Cardiac muscle cell (in vitro differentiated cells and primary cell): Measurements from ENCODE around the gene RSPO4. TPM values are rescaled to one million over a fixed set of nuclear protein-coding genes. Genes with fewer than 3 reads are reported as not detected.

Source experiments
- DNase-seq, 2 donors: peaks; one replicate each; pipeline versions ENCODE4 v3.0.0 to v3.0.0-alpha.2; 2010 to 2017; ENCODE audit warnings: low read depth in 1 of 2, low spot score in 1 of 2
- H3K27ac ChIP-seq: fragments of 200-600 bp; sonication (generic); 2 replicates; pipeline ENCODE4 v1.5.1; 2016
- H3K27me3 ChIP-seq: fragments of 200-600 bp; sonication (generic); 2 replicates; pipeline ENCODE4 v1.6.0; 2016; ENCODE audit warnings: control low read depth
- H3K36me3 ChIP-seq: fragments of 200-600 bp; sonication (generic); 2 replicates; pipeline ENCODE4 v1.5.1; 2016; ENCODE audit warnings: control low read depth
- H3K4me1 ChIP-seq: fragments of 200-600 bp; sonication (generic); 2 replicates; pipeline ENCODE4 v1.8.1; 2017; ENCODE audit warnings: low read depth, mild to moderate bottlenecking, mixed run types
- H3K4me3 ChIP-seq: fragments of 200-600 bp; sonication (generic); 2 replicates; pipeline ENCODE4 v1.5.1; 2016; ENCODE audit warnings: mild to moderate bottlenecking
- H3K9me3 ChIP-seq: fragments of 200-600 bp; sonication (generic); 2 replicates; pipeline ENCODE4 v1.5.1; 2017; ENCODE audit warnings: low read depth, mild to moderate bottlenecking, control low read depth
- CTCF ChIP-seq: IDR thresholded peaks from 2 replicates; pipeline ENCODE4 v1.5.1; 2012; ENCODE audit warnings: low read depth, mild to moderate bottlenecking, low read length
- polyA plus RNA-seq: library from polyadenylated mRNA; unstranded; fragments of >200 nt; fragmentation: Nextera tagmentation; extraction: Ambion mirVana; gene quantifications from 2 replicates; pipeline ENCODE4 v1.2.1, GENCODE V29; 2016
- total RNA-seq: library from RNA; depleted of rRNA; stranded (reverse); fragments of >200 nt; gene quantifications from 2 replicates; pipeline ENCODE4 v1.2.3, GENCODE V29; 2016

The RSPO4 gene
- total and polyA plus RNA-seq, 2 experiments from 2014 or later, result 8.1 to 8.4 TPM

- no peaks in the 10 kb centered on the region for H3K9me3 ChIP-seq
- H3K4me3 ChIP-seq, result peak overlapping the region; percentile 29
- DNase-seq, result peak in 1 of 2 donors; percentile 64
- H3K4me1 ChIP-seq, result peaks cover 3% of the 10 kb centered on the region
- no peaks in the 10 kb centered on the region for H3K36me3 ChIP-seq
- peaks cover 13% of the 10 kb centered on the region for H3K27me3 ChIP-seq
- H3K27ac ChIP-seq, result peak overlapping the region; percentile 4
- no peak for TF ChIP-seq CTCF
Observed at GRCh38 chr20:1002682-1003561, 811 bp upstream of the RSPO4 start.

- H3K36me3 ChIP-seq, result no peaks in the 10 kb centered on the region
- TF ChIP-seq CTCF, result no peak
- peaks cover 13% of the 10 kb centered on the region for H3K27me3 ChIP-seq
- peaks cover 3% of the 10 kb centered on the region for H3K4me1 ChIP-seq
- H3K4me3 ChIP-seq, result no peak overlapping the region
- no peak overlapping the region for H3K27ac ChIP-seq
- DNase-seq, result no peak
- H3K9me3 ChIP-seq, result no peaks in the 10 kb centered on the region
Observed at GRCh38 chr20:1001116-1001515, 995 bp downstream of the RSPO4 start.

GRCh38 chr20:998231-998830 lies 3.8 kb downstream of the RSPO4 start:
- no peak for TF ChIP-seq CTCF
- DNase-seq, result no peak
- H3K4me3 ChIP-seq, result no peak overlapping the region
- peaks cover 3% of the 10 kb centered on the region for H3K4me1 ChIP-seq
- no peak overlapping the region for H3K27ac ChIP-seq
- no peaks in the 10 kb centered on the region for H3K9me3 ChIP-seq
- peaks cover 13% of the 10 kb centered on the region for H3K27me3 ChIP-seq
- no peaks in the 10 kb centered on the region for H3K36me3 ChIP-seq

GRCh38 chr20:997486-997885 lies 4.6 kb downstream of the RSPO4 start:
- H3K36me3 ChIP-seq, result no peaks in the 10 kb centered on the region
- peaks cover under 1% of the 10 kb centered on the region for H3K4me1 ChIP-seq
- H3K4me3 ChIP-seq, result no peak overlapping the region
- no peaks in the 10 kb centered on the region for H3K9me3 ChIP-seq
- H3K27ac ChIP-seq, result no peak overlapping the region
- no peak for DNase-seq
- TF ChIP-seq CTCF, result no peak
- peaks cover 13% of the 10 kb centered on the region for H3K27me3 ChIP-seq

- no peaks in the 10 kb centered on the region for H3K36me3 ChIP-seq
- no peak overlapping the region for H3K4me3 ChIP-seq
- no peak for DNase-seq
- H3K9me3 ChIP-seq, result no peaks in the 10 kb centered on the region
- TF ChIP-seq CTCF, result no peak
- no peaks in the 10 kb centered on the region for H3K4me1 ChIP-seq
- no peak overlapping the region for H3K27ac ChIP-seq
- peaks cover 13% of the 10 kb centered on the region for H3K27me3 ChIP-seq
Observed at GRCh38 chr20:997016-997415, 5.1 kb downstream of the RSPO4 start.
